Lower lobe of right lung (tissue), 2 donors: ENCODE measurements around the gene FAM222B. TPM values are rescaled to one million over a fixed set of nuclear protein-coding genes. Genes with fewer than 3 reads are reported as not detected.
A peak's percentile ranks its signal among the peaks of the same experiment; 100 is the strongest.

Source experiments
- ATAC-seq, 2 donors: fragments of 200-7000 bp; cut with Tn5 transposase; one replicate each; pipeline ENCODE4 v1.9.1; 2020 to 2022; ENCODE audit warnings: mild to moderate bottlenecking in 2 of 2, moderate library complexity in 2 of 2
- DNase-seq: peaks from one replicate; pipeline ENCODE4 v3.0.0-alpha.2; 2020
- H3K27ac ChIP-seq: fragments of 200-600 bp; one replicate; pipeline ENCODE4 v1.8.0; 2022
- H3K27me3 ChIP-seq: fragments of 200-600 bp; one replicate; pipeline ENCODE4 v1.8.0; 2022; ENCODE audit warnings: low read depth
- H3K36me3 ChIP-seq: fragments of 200-600 bp; one replicate; pipeline ENCODE4 v1.8.0; 2022; ENCODE audit warnings: mild to moderate bottlenecking
- H3K4me1 ChIP-seq: fragments of 200-600 bp; one replicate; pipeline ENCODE4 v1.8.0; 2022
- H3K4me3 ChIP-seq: fragments of 200-600 bp; one replicate; pipeline ENCODE4 v1.8.0; 2022; ENCODE audit warnings: mild to moderate bottlenecking
- H3K9me3 ChIP-seq: fragments of 200-600 bp; one replicate; pipeline ENCODE4 v1.8.0; 2022
- CTCF ChIP-seq: fragments of 200-600 bp; IDR thresholded peaks from one replicate; pipeline ENCODE4 v1.8.0; 2022; ENCODE audit warnings: antibody characterized with exemption, mild to moderate bottlenecking
- intact Hi-C: fragments of 100-400 bp; cut with DNase I; formaldehyde crosslinking; loops from one replicate; pipeline ENCODE4 v1.11.0; 2022
- total RNA-seq: library from RNA; stranded (reverse); fragmentation: NEBNext Ultra II Directional; extraction: Animal tissue kit (Norgen Biotek cat#: 25700); gene quantifications from one replicate; pipeline ENCODE4 v1.2.1, GENCODE V29; 2021
- donor health status: DM: no; HTN: yes; CAD: no; lungs with severe emphysema.

The FAM222B gene
- total RNA-seq, 1 donor from 2014 or later = 21.7 TPM

GRCh38 chr17:28865946-28866752 is 23.6 kb upstream of the FAM222B start:
- intact Hi-C loops = no loop called here
- peaks cover 5% of the 10 kb centered on the region for H3K4me1 ChIP-seq
- H3K36me3 ChIP-seq = peaks cover 2% of the 10 kb centered on the region
- no peaks in the 10 kb centered on the region for H3K9me3 ChIP-seq
- ATAC-seq (peak in 1 of 2 donors; percentile 14), DNase-seq (no peak)
- TF ChIP-seq CTCF = no peak
- H3K27ac ChIP-seq = no peak overlapping the region
- H3K4me3 ChIP-seq = no peak overlapping the region
- H3K27me3 ChIP-seq = no peaks in the 10 kb centered on the region

- Histone ChIP-seq H3K27ac (no peak overlapping the region), H3K4me1 (peaks cover 5% of the 10 kb centered on the region), H3K27me3 (no peaks in the 10 kb centered on the region), H3K4me3 (no peak overlapping the region), H3K36me3 (peaks cover 12% of the 10 kb centered on the region), H3K9me3 (no peaks in the 10 kb centered on the region)
- ATAC-seq (no peak), DNase-seq (no peak)
- intact Hi-C loops = no loop called here
- TF ChIP-seq CTCF = no peak
Observed at GRCh38 chr17:28864991-28865849, 22.6 kb upstream of the FAM222B start.

- DNase-seq = no peak
- Histone ChIP-seq H3K27ac (no peak overlapping the region), H3K4me3 (no peak overlapping the region), H3K36me3 (peaks cover 24% of the 10 kb centered on the region), H3K9me3 (no peaks in the 10 kb centered on the region), H3K4me1 (peaks cover 5% of the 10 kb centered on the region), H3K27me3 (no peaks in the 10 kb centered on the region)
- ATAC-seq = no peak
- intact Hi-C loops = no loop called here
- no peak for TF ChIP-seq CTCF
Observed at GRCh38 chr17:28863953-28864352, 21.4 kb upstream of the FAM222B start.

GRCh38 chr17:28862561-28862960 is 20.0 kb upstream of the FAM222B start:
- ATAC-seq (no peak), DNase-seq (no peak)
- Histone ChIP-seq H3K9me3 (no peaks in the 10 kb centered on the region), H3K36me3 (peaks cover 38% of the 10 kb centered on the region), H3K27ac (no peak overlapping the region), H3K4me3 (no peak overlapping the region), H3K4me1 (peaks cover 5% of the 10 kb centered on the region), H3K27me3 (no peaks in the 10 kb centered on the region)
- intact Hi-C loops = no loop called here
- TF ChIP-seq CTCF = no peak

- DNase-seq = no peak
- no peak for TF ChIP-seq CTCF
- Histone ChIP-seq H3K4me1 (peaks cover 5% of the 10 kb centered on the region), H3K36me3 (peaks cover 48% of the 10 kb centered on the region), H3K27me3 (no peaks in the 10 kb centered on the region), H3K27ac (no peak overlapping the region), H3K9me3 (no peaks in the 10 kb centered on the region), H3K4me3 (no peak overlapping the region)
- no peak for ATAC-seq
- intact Hi-C loops = no loop called here
Observed at GRCh38 chr17:28861393-28862203, 19.0 kb upstream of the FAM222B start.
